IMR-90 (cell line): ENCODE results near the gene NDUFS3.

Experiments
- CEBPB ChIP-seq: IDR thresholded peaks from 2 replicates; pipeline ENCODE4 v1.6.1; 2012; ENCODE audit warnings: low read depth, low read length, improper control_type of control experiment
- FOS ChIP-seq: fragments of 150-350 bp; IDR thresholded peaks from 2 replicates; pipeline ENCODE4 v1.6.1; 2016; ENCODE audit warnings: low read depth, low read length
- MAZ ChIP-seq: IDR thresholded peaks from 2 replicates; pipeline ENCODE4 v1.6.1; 2012; ENCODE audit warnings: low read depth, mild to moderate bottlenecking, low read length, improper control_type of control experiment, moderate library complexity, borderline replicate concordance
- MXI1 ChIP-seq: IDR thresholded peaks from 2 replicates; pipeline ENCODE4 v1.6.1; 2012; ENCODE audit warnings: low read depth, mild to moderate bottlenecking, low read length, moderate library complexity, borderline replicate concordance
- POLR2A ChIP-seq: IDR thresholded peaks from 2 replicates; pipeline ENCODE4 v1.6.1; 2012; ENCODE audit warnings: mild to moderate bottlenecking, low read depth, low read length
- RAD21 ChIP-seq: IDR thresholded peaks from 2 replicates; pipeline ENCODE4 v1.6.1; 2012; ENCODE audit warnings: low read length, improper control_type of control experiment
- SMC3 ChIP-seq: fragments of 150-350 bp; IDR thresholded peaks from 2 replicates; pipeline ENCODE4 v1.6.1; 2016; ENCODE audit warnings: low read depth, mild to moderate bottlenecking, antibody characterized with exemption, low read length, moderate library complexity
- USF2 ChIP-seq: fragments of 150-350 bp; IDR thresholded peaks from 2 replicates; pipeline ENCODE4 v1.6.1; 2017; ENCODE audit warnings: mild to moderate bottlenecking, antibody characterized with exemption, low read length, low read depth
- TF ChIP-seq, protein P1 (sequence below): conservative IDR thresholded peaks from 2 replicates; pipeline ENCODE4 v1.5.1; 2012; ENCODE audit warnings: mild to moderate bottlenecking, low read depth, low read length, improper control_type of control experiment

DNA sequence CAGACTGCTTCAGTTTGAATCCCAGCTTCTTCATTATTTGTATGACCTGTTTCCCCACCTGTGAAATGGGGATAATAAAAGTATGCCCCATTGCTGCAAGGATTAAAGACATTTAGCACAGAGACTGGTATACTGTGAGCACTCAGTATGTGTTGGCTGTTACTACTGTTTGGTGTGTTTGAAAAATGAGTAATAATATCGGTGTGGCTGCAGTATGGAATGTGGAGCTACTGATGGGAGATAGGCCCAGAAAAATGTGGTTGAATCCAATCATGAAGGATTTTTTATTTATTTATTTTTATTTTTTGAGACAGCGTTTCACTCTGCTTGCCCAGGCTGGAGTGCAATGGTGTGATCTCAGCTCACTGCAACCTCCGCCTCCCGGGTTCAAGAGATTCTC, 24.4 kb downstream of the NDUFS3 start:
- TF ChIP-seq, protein P1, sequence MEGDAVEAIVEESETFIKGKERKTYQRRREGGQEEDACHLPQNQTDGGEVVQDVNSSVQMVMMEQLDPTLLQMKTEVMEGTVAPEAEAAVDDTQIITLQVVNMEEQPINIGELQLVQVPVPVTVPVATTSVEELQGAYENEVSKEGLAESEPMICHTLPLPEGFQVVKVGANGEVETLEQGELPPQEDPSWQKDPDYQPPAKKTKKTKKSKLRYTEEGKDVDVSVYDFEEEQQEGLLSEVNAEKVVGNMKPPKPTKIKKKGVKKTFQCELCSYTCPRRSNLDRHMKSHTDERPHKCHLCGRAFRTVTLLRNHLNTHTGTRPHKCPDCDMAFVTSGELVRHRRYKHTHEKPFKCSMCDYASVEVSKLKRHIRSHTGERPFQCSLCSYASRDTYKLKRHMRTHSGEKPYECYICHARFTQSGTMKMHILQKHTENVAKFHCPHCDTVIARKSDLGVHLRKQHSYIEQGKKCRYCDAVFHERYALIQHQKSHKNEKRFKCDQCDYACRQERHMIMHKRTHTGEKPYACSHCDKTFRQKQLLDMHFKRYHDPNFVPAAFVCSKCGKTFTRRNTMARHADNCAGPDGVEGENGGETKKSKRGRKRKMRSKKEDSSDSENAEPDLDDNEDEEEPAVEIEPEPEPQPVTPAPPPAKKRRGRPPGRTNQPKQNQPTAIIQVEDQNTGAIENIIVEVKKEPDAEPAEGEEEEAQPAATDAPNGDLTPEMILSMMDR = no peak
- no peak for TF ChIP-seq MXI1
- no peak for TF ChIP-seq POLR2A
- no peak for TF ChIP-seq MAZ
- TF ChIP-seq USF2 = no peak
- no peak for TF ChIP-seq SMC3
- no peak for TF ChIP-seq RAD21
- no peak for TF ChIP-seq FOS
- no peak for TF ChIP-seq CEBPB
